ENCODE results near the gene TAPT1. TPM values are rescaled to one million over a fixed set of nuclear protein-coding genes. Genes with fewer than 3 reads are reported as not detected.

Gene TAPT1
- polyA plus RNA-seq, 1 of the 3 experiments (the other 2 are of a cell fraction), result 6.2 TPM

DNA sequence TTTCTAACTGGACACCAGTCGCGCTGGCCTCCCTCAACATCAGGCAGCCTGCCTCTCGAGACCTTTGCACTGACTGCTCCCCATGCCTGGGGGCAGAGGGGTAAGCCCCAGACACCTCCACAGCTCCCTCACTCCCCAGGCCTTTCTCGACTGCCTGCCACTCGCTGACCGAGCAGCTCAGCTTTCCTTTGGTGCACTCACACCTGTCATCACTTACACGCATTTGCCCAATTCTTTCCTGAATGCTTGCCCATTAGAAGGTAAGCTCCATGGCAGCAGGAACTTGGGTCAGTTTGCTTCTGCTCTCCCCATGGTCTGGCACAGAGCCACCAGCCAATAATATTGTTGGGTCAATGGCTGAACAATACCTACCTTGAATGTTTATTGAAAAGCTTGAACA is 110.3 kb downstream of the TAPT1 start:
- Histone ChIP-seq H3K27me3 (ENCODE audit: insufficient read depth) (no peaks in the 10 kb centered on the region), H3K4me2 (no peak overlapping the region), H3K4me3 (ENCODE audit: low read depth in 2 of 2, low read length in 1 of 2) (no peak overlapping the region), H3K79me2 (ENCODE audit: insufficient read depth) (no peaks in the 10 kb centered on the region), H3K27ac (ENCODE audit: low read depth in 2 of 2, low read length in 1 of 2) (no peak overlapping the region), H3F3A (replicated peaks; ENCODE audit: insufficient read depth) (no peaks in the 10 kb centered on the region), H2AFZ (ENCODE audit: low read depth) (no peak overlapping the region), H3K36me3 (replicated peaks in 1 of 2; ENCODE audit: control insufficient read depth in 1 of 2, insufficient read depth in 2 of 2, low read length in 1 of 2) (no peaks in the 10 kb centered on the region), H3K9me2 (no peaks in the 10 kb centered on the region), H3K9ac (no peak overlapping the region), H3K4me1 (ENCODE audit: control insufficient read depth in 1 of 2, insufficient read depth in 2 of 2, low read depth in 1 of 2, low read length in 1 of 2) (no peaks in the 10 kb centered on the region), H4K20me1 (ENCODE audit: insufficient read depth) (no peaks in the 10 kb centered on the region), H3K9me3 (no peaks in the 10 kb centered on the region)
- 69% methylated on average over 7 of the region's 7 CpGs for WGBS (ENCODE audit: low lambda C conversion rate)
- no peak for TF ChIP-seq RFX5 (IDR thresholded peaks at IDR 0.05; ENCODE audit: low read length)
- TF ChIP-seq, protein P1, sequence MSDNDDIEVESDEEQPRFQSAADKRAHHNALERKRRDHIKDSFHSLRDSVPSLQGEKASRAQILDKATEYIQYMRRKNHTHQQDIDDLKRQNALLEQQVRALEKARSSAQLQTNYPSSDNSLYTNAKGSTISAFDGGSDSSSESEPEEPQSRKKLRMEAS (IDR thresholded peaks at IDR 0.05; ENCODE audit: low read depth), result no peak
- TF ChIP-seq, protein P2, sequence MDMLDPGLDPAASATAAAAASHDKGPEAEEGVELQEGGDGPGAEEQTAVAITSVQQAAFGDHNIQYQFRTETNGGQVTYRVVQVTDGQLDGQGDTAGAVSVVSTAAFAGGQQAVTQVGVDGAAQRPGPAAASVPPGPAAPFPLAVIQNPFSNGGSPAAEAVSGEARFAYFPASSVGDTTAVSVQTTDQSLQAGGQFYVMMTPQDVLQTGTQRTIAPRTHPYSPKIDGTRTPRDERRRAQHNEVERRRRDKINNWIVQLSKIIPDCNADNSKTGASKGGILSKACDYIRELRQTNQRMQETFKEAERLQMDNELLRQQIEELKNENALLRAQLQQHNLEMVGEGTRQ (IDR thresholded peaks at IDR 0.05; ENCODE audit: borderline replicate concordance, low read depth, low read length), result no peak
- no peak for TF ChIP-seq ELF1 (IDR thresholded peaks at IDR 0.05)
- no peak for TF ChIP-seq GABPA (IDR thresholded peaks at IDR 0.05; ENCODE audit: low read depth)
- no peak for TF ChIP-seq JUND (IDR thresholded peaks at IDR 0.05)
- TF ChIP-seq FOXJ3 (CRISPR knock-in tag; IDR thresholded peaks at IDR 0.05), result no peak
- no peak for TF ChIP-seq FOXM1 (IDR thresholded peaks at IDR 0.05; ENCODE audit: low read depth)
- TF ChIP-seq, protein P3, sequence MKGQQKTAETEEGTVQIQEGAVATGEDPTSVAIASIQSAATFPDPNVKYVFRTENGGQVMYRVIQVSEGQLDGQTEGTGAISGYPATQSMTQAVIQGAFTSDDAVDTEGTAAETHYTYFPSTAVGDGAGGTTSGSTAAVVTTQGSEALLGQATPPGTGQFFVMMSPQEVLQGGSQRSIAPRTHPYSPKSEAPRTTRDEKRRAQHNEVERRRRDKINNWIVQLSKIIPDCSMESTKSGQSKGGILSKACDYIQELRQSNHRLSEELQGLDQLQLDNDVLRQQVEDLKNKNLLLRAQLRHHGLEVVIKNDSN (IDR thresholded peaks at IDR 0.05; ENCODE audit: borderline replicate concordance, low read depth), result no peak
- no peak for TF ChIP-seq MXI1 (IDR thresholded peaks at IDR 0.05; ENCODE audit: low read depth, low read length)
- TF ChIP-seq SMC3 (IDR thresholded peaks at IDR 0.05; ENCODE audit: low read depth, low read length), result no peak
- TF ChIP-seq YY1 (IDR thresholded peaks at IDR 0.05; ENCODE audit: low read depth), result no peak
- TF ChIP-seq GATA2 (CRISPR knock-in tag; IDR thresholded peaks at IDR 0.05), result no peak
- no peak for TF ChIP-seq CHD2 (IDR thresholded peaks at IDR 0.05; ENCODE audit: low read length, partially characterized antibody)
- no peak for TF ChIP-seq TCF12 (IDR thresholded peaks at IDR 0.05)
- no peak for TF ChIP-seq EP300 (IDR thresholded peaks at IDR 0.05; ENCODE audit: borderline replicate concordance in 1 of 2, low read depth in 1 of 2, low read length in 1 of 2)
- ChIA-PET CTCF (no interaction called here), POLR2A (no interaction called here)
- DNase-seq, result no peak

- Histone ChIP-seq H3K4me1 (ENCODE audit: control insufficient read depth in 1 of 2, insufficient read depth in 2 of 2, low read depth in 1 of 2, low read length in 1 of 2) (no peaks in the 10 kb centered on the region), H3K27ac (ENCODE audit: low read depth in 2 of 2, low read length in 1 of 2) (no peak overlapping the region), H3K9me3 (no peaks in the 10 kb centered on the region), H3K9me2 (no peaks in the 10 kb centered on the region), H3K4me3 (ENCODE audit: low read depth in 2 of 2, low read length in 1 of 2) (no peak overlapping the region), H3K27me3 (ENCODE audit: insufficient read depth) (no peaks in the 10 kb centered on the region), H2AFZ (ENCODE audit: low read depth) (no peak overlapping the region), H3K9ac (no peak overlapping the region), H4K20me1 (ENCODE audit: insufficient read depth) (no peaks in the 10 kb centered on the region), H3K36me3 (replicated peaks in 1 of 2; ENCODE audit: control insufficient read depth in 1 of 2, insufficient read depth in 2 of 2, low read length in 1 of 2) (no peaks in the 10 kb centered on the region), H3F3A (replicated peaks; ENCODE audit: insufficient read depth) (no peaks in the 10 kb centered on the region), H3K79me2 (ENCODE audit: insufficient read depth) (no peaks in the 10 kb centered on the region), H3K4me2 (no peak overlapping the region)
- DNase-seq, result no peak
- POLR2A ChIA-PET, result no interaction called here
- no peak for TF ChIP-seq JUND (IDR thresholded peaks at IDR 0.05)
- 56% methylated on average over 6 of the region's 6 CpGs for WGBS (ENCODE audit: low lambda C conversion rate)
- CTCF ChIA-PET, result no interaction called here
Measured at GRCh38 chr4:16114546-16114945, 111.7 kb downstream of the TAPT1 start.
